Right atrium auricular region (tissue), 2 donors: Measurements from ENCODE around the gene AGO4. TPM values are rescaled to one million over a fixed set of nuclear protein-coding genes. Genes with fewer than 3 reads are reported as not detected.

ENCODE experiments used
- DNase-seq: peaks from one replicate; pipeline ENCODE4 v3.0.0-alpha.2; 2019; ENCODE audit warnings: low spot score
- H3K27ac ChIP-seq, 2 donors: fragments of 200-600 bp; sonication (generic); 1 replicate in 1 of 2; 2 replicates in 1 of 2; pipeline ENCODE4 v1.5.1; 2016 to 2019
- H3K27me3 ChIP-seq, 2 donors: fragments of 200-600 bp; sonication (generic); one replicate each; pipeline versions ENCODE4 v1.5.1 to v1.6.0; 2017 to 2019
- H3K36me3 ChIP-seq: fragments of 200-600 bp; sonication (generic); one replicate; pipeline ENCODE4 v1.5.1; 2016
- H3K4me1 ChIP-seq, 2 donors: fragments of 200-600 bp; sonication (generic); one replicate each; pipeline versions ENCODE4 v1.5.1 to v1.6.0; 2017 to 2019
- H3K4me3 ChIP-seq, 2 donors: fragments of 200-600 bp; sonication (generic); 1 replicate in 1 of 2; 2 replicates in 1 of 2; pipeline ENCODE4 v1.5.1; 2017 to 2019; ENCODE audit warnings: mild to moderate bottlenecking in 1 of 2, moderate library complexity in 1 of 2
- H3K9me3 ChIP-seq, 2 donors: fragments of 200-600 bp; sonication (generic); one replicate each; pipeline ENCODE4 v1.5.1; 2019
- CTCF ChIP-seq, 2 donors: fragments of 200-600 bp; sonication (generic); IDR thresholded peaks; one replicate each; pipeline ENCODE4 v1.5.1; 2019; ENCODE audit warnings: antibody characterized with exemption in 2 of 2
- total RNA-seq, 2 donors: library from RNA; depleted of rRNA; stranded (reverse); fragments of >200 nt; gene quantifications; one replicate each; pipeline ENCODE4 v1.1.0, GENCODE V29; 2016

AGO4 gene
- total RNA-seq: 10 to 100 TPM; 15.7 to 16.4 TPM

- Histone ChIP-seq H3K4me1 (peaks cover 0 to 28% of the 10 kb centered on the region in 2 donors), H3K9me3 (no peaks in the 10 kb centered on the region), H3K4me3 (peak within 1 kb of the TSS; percentile 95), H3K27ac (peak within 1 kb of the TSS; percentile 93 to 96), H3K27me3 (no peaks in the 10 kb centered on the region), H3K36me3 (no peaks in the 10 kb centered on the region)
- peak in 1 of 2 donors; percentile 8 for TF ChIP-seq CTCF (IDR thresholded peaks at IDR 0.05)
- no peak for DNase-seq
Observed at GRCh38 chr1:35807614-35808449, at the start of gene AGO4. Gene AGO4 (plus strand): TSS chr1:35808016. CDS start chr1:35808417, 401 bp downstream.

- Histone ChIP-seq H3K4me1 (no peaks in the 10 kb centered on the region), H3K4me3 (no peak overlapping the region), H3K9me3 (no peaks in the 10 kb centered on the region), H3K27ac (no peak overlapping the region), H3K36me3 (no peaks in the 10 kb centered on the region), H3K27me3 (no peaks in the 10 kb centered on the region)
- no peak for TF ChIP-seq CTCF (IDR thresholded peaks at IDR 0.05)
- DNase-seq: no peak
Observed at GRCh38 chr1:35762141-35762540, 45.7 kb upstream of the AGO4 start.

GRCh38 chr1:35763201-35763600 is 44.6 kb upstream of the AGO4 start:
- Histone ChIP-seq H3K9me3 (no peaks in the 10 kb centered on the region), H3K27ac (no peak overlapping the region), H3K36me3 (no peaks in the 10 kb centered on the region), H3K27me3 (no peaks in the 10 kb centered on the region), H3K4me3 (no peak overlapping the region), H3K4me1 (no peaks in the 10 kb centered on the region)
- no peak for DNase-seq
- TF ChIP-seq CTCF (IDR thresholded peaks at IDR 0.05): no peak

GRCh38 chr1:35764283-35764682 is 43.5 kb upstream of the AGO4 start:
- Histone ChIP-seq H3K27me3 (no peaks in the 10 kb centered on the region), H3K9me3 (no peaks in the 10 kb centered on the region), H3K36me3 (no peaks in the 10 kb centered on the region), H3K4me1 (peaks cover 0 to 9% of the 10 kb centered on the region in 2 donors), H3K4me3 (no peak overlapping the region), H3K27ac (no peak overlapping the region)
- TF ChIP-seq CTCF (IDR thresholded peaks at IDR 0.05): no peak
- no peak for DNase-seq

- H3K4me1 ChIP-seq: peaks cover 0 to 9% of the 10 kb centered on the region in 2 donors
- H3K36me3 ChIP-seq: no peaks in the 10 kb centered on the region
- DNase-seq: no peak
- peak overlapping the region; percentile 73 to 79 for H3K27ac ChIP-seq
- no peaks in the 10 kb centered on the region for H3K27me3 ChIP-seq
- H3K9me3 ChIP-seq: no peaks in the 10 kb centered on the region
- no peak for TF ChIP-seq CTCF (IDR thresholded peaks at IDR 0.05)
- H3K4me3 ChIP-seq: peak overlapping the region; percentile 59 to 89
Observed at GRCh38 chr1:35768350-35769187, 39.2 kb upstream of the AGO4 start.
